ENCODE data around the gene OTOG. TPM values are rescaled to one million over a fixed set of nuclear protein-coding genes. Genes with fewer than 3 reads are reported as not detected.

Gene OTOG
- polyA plus RNA-seq, 1 experiment: not detected

GRCh38 chr11:17560281-17561110, 13.4 kb downstream of the OTOG start:
- Histone ChIP-seq H3K4me3 (ENCODE audit: low read depth, low read length) (no peak overlapping the region), H3K27me3 (ENCODE audit: control insufficient read depth, insufficient read depth, low read length) (peaks cover 2% of the 10 kb centered on the region; the same call in 1 of the 2 replicates), H3K36me3 (ENCODE audit: control insufficient read depth, insufficient read depth, low read length) (no peaks in the 10 kb centered on the region)
- TF ChIP-seq CTCF (IDR thresholded peaks at IDR 0.05; ENCODE audit: insufficient read depth, low read depth, low read length): no peak
- ChIA-PET CTCF (no interaction called here), POLR2A (no interaction called here)
- DNase-seq (ENCODE audit: low read depth): no peak

GRCh38 chr11:17561111-17561415, 14.0 kb downstream of the OTOG start:
- no peak for TF ChIP-seq CTCF (IDR thresholded peaks at IDR 0.05; ENCODE audit: insufficient read depth, low read depth, low read length)
- CTCF ChIA-PET: no interaction called here
- POLR2A ChIA-PET: no interaction called here
- no peak overlapping the region for H3K4me3 ChIP-seq (ENCODE audit: low read depth, low read length)
- no peak for DNase-seq (ENCODE audit: low read depth)
- H3K36me3 ChIP-seq (ENCODE audit: control insufficient read depth, insufficient read depth, low read length): no peaks in the 10 kb centered on the region
- peaks cover 2% of the 10 kb centered on the region; the same call in 1 of the 2 replicates for H3K27me3 ChIP-seq (ENCODE audit: control insufficient read depth, insufficient read depth, low read length)

GRCh38 chr11:17561526-17561925, 14.5 kb downstream of the OTOG start:
- no peak overlapping the region for H3K4me3 ChIP-seq (ENCODE audit: low read depth, low read length)
- peaks cover 2% of the 10 kb centered on the region; the same call in 1 of the 2 replicates for H3K27me3 ChIP-seq (ENCODE audit: control insufficient read depth, insufficient read depth, low read length)
- H3K36me3 ChIP-seq (ENCODE audit: control insufficient read depth, insufficient read depth, low read length): no peaks in the 10 kb centered on the region
- ChIA-PET POLR2A (no interaction called here), CTCF (no interaction called here)
- TF ChIP-seq CTCF (IDR thresholded peaks at IDR 0.05; ENCODE audit: insufficient read depth, low read depth, low read length): no peak
- no peak for DNase-seq (ENCODE audit: low read depth)

- CTCF ChIA-PET: no interaction called here
- peaks cover 2% of the 10 kb centered on the region; the same call in 1 of the 2 replicates for H3K27me3 ChIP-seq (ENCODE audit: control insufficient read depth, insufficient read depth, low read length)
- DNase-seq (ENCODE audit: low read depth): no peak
- no peak for TF ChIP-seq CTCF (IDR thresholded peaks at IDR 0.05; ENCODE audit: insufficient read depth, low read depth, low read length)
- POLR2A ChIA-PET: no interaction called here
- H3K36me3 ChIP-seq (ENCODE audit: control insufficient read depth, insufficient read depth, low read length): no peaks in the 10 kb centered on the region
- H3K4me3 ChIP-seq (ENCODE audit: low read depth, low read length): no peak overlapping the region
These were observed 16.2 kb downstream of the OTOG start for GRCh38 chr11:17563231-17563646.

GRCh38 chr11:17563961-17564686, 17.1 kb downstream of the OTOG start:
- no peak for TF ChIP-seq CTCF (IDR thresholded peaks at IDR 0.05; ENCODE audit: insufficient read depth, low read depth, low read length)
- no peak for DNase-seq (ENCODE audit: low read depth)
- CTCF ChIA-PET: no interaction called here
- Histone ChIP-seq H3K27me3 (ENCODE audit: control insufficient read depth, insufficient read depth, low read length) (peaks cover 2% of the 10 kb centered on the region; the same call in 1 of the 2 replicates), H3K4me3 (ENCODE audit: low read depth, low read length) (no peak overlapping the region), H3K36me3 (ENCODE audit: control insufficient read depth, insufficient read depth, low read length) (no peaks in the 10 kb centered on the region)
- POLR2A ChIA-PET: no interaction called here
